Testis (tissue), 2 donors: ENCODE measurements around the gene DDX59.

ENCODE experiments used
- POLR2A ChIP-seq: fragments of 450-650 bp; IDR thresholded peaks from one replicate; pipeline ENCODE4 v1.6.1; 2017; ENCODE audit warnings: antibody characterized with exemption, mild to moderate bottlenecking, moderate library complexity
- TF ChIP-seq, protein P1 (sequence below), 3 experiments: fragments of 450-650 bp in 2 of 3; fragments of 200-600 bp in 1 of 3; sonication (generic) in 1 of 3; IDR thresholded peaks; one replicate each; pipeline ENCODE4 v1.5.1; 2016 to 2019; ENCODE audit warnings: antibody characterized with exemption in 3 of 3, mild to moderate bottlenecking in 2 of 3, moderate library complexity in 1 of 3

DNA sequence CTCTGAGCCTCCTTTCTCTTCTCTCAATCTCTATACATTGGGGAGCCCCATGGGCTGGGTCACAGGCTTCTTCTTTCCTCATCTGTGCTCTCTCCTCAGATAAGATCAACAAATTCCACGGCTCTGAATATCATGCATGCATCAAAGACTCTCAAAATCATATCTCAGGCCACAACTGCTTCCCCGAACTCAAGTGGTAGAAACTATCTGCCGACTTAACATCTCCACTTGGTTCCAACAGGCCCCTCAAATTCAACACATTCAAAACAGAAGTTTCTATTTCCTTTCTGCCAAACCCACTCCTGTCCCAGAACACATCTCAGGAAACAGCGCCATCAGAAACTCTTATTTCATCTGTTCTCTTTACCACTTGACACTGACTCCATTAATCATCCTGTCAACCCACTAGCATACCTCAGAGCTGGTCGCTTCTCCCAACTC is 16.7 kb downstream of the DDX59 start:
- TF ChIP-seq, protein P1, sequence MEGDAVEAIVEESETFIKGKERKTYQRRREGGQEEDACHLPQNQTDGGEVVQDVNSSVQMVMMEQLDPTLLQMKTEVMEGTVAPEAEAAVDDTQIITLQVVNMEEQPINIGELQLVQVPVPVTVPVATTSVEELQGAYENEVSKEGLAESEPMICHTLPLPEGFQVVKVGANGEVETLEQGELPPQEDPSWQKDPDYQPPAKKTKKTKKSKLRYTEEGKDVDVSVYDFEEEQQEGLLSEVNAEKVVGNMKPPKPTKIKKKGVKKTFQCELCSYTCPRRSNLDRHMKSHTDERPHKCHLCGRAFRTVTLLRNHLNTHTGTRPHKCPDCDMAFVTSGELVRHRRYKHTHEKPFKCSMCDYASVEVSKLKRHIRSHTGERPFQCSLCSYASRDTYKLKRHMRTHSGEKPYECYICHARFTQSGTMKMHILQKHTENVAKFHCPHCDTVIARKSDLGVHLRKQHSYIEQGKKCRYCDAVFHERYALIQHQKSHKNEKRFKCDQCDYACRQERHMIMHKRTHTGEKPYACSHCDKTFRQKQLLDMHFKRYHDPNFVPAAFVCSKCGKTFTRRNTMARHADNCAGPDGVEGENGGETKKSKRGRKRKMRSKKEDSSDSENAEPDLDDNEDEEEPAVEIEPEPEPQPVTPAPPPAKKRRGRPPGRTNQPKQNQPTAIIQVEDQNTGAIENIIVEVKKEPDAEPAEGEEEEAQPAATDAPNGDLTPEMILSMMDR (IDR thresholded peaks at IDR 0.05), result no peak
- no peak for TF ChIP-seq POLR2A
